WTC11 (cell line): ENCODE data around the gene VSX1. TPM values are rescaled to one million over a fixed set of nuclear protein-coding genes. Genes with fewer than 3 reads are reported as not detected.

Experiments used
- ATAC-seq: fragments of 200-7000 bp; cut with Tn5 transposase; 2 replicates; pipeline ENCODE4 v1.10.0; 2021; ENCODE audit warnings: mild to moderate bottlenecking, moderate library complexity
- CTCF ChIA-PET: fragments of 300-600 bp; sonication (Branson Sonifier 250); formaldehyde crosslinking; loops from one replicate; lab custom pipeline; 2021; ENCODE audit warnings: antibody characterized with exemption; lab: Charles Lee
- POLR2A ChIA-PET: fragments of 350-600 bp; sonication (Branson Sonifier 250); formaldehyde crosslinking; loops from one replicate; lab custom pipeline; 2021; ENCODE audit warnings: antibody characterized with exemption; lab: Charles Lee
- DNase-seq: peaks from one replicate; pipeline ENCODE4 v3.0.0; 2021; ENCODE audit warnings: low spot score
- H3K27ac Mint-ChIP-seq: 2 replicates; pipeline ENCODE4 v1.8.0; 2021; ENCODE audit warnings: mixed read lengths
- H3K27me3 Mint-ChIP-seq: 2 replicates; pipeline ENCODE4 v1.8.0; 2021; ENCODE audit warnings: low read depth, mild to moderate bottlenecking, moderate library complexity, mixed read lengths
- H3K36me3 Mint-ChIP-seq: 2 replicates; pipeline ENCODE4 v1.8.0; 2021; ENCODE audit warnings: mixed read lengths
- H3K4me1 Mint-ChIP-seq: 2 replicates; pipeline ENCODE4 v1.8.0; 2022; ENCODE audit warnings: mixed read lengths
- H3K4me3 Mint-ChIP-seq: 2 replicates; pipeline ENCODE4 v1.8.0; 2021; ENCODE audit warnings: mild to moderate bottlenecking, moderate library complexity, mixed read lengths
- H3K9me3 Mint-ChIP-seq: 2 replicates; pipeline ENCODE4 v1.8.0; 2021; ENCODE audit warnings: mixed read lengths
- ATF1 ChIP-seq: sonication (generic); formaldehyde crosslinking; IDR thresholded peaks from 2 replicates; pipeline ENCODE4 v1.8.1; 2023; ENCODE audit warnings: mild to moderate bottlenecking, moderate library complexity, missing genetic modification reagents
- ATF2 ChIP-seq: sonication (generic); formaldehyde crosslinking; IDR thresholded peaks from 2 replicates; pipeline ENCODE4 v1.8.1; 2022; ENCODE audit warnings: low read depth, missing genetic modification reagents, borderline replicate concordance
- ETV6 ChIP-seq: sonication (generic); formaldehyde crosslinking; IDR thresholded peaks from 2 replicates; pipeline ENCODE4 v1.8.1; 2022; ENCODE audit warnings: mild to moderate bottlenecking, missing genetic modification reagents
- FOXJ3 ChIP-seq: sonication (generic); formaldehyde crosslinking; IDR thresholded peaks from 2 replicates; pipeline ENCODE4 v1.9.0; 2021; ENCODE audit warnings: missing genetic modification reagents, mild to moderate bottlenecking, borderline replicate concordance
- FOXP4 ChIP-seq: sonication (generic); formaldehyde crosslinking; IDR thresholded peaks from 2 replicates; pipeline ENCODE4 v1.8.0; 2022; ENCODE audit warnings: mild to moderate bottlenecking, missing genetic modification reagents
- GABPB1 ChIP-seq: sonication (generic); formaldehyde crosslinking; IDR thresholded peaks from 2 replicates; pipeline ENCODE4 v1.8.1; 2023; ENCODE audit warnings: mild to moderate bottlenecking, missing genetic modification reagents
- GRHL2 ChIP-seq: fragments of 250-450 bp; sonication (Bioruptor Pico); IDR thresholded peaks from 2 replicates; pipeline ENCODE4 v1.8.0; 2022; ENCODE audit warnings: mild to moderate bottlenecking, moderate library complexity; ENCODE audit not compliant: insufficient replicate concordance, severe bottlenecking
- GTF2I ChIP-seq: fragments of 250-450 bp; sonication (Bioruptor Pico); conservative IDR thresholded peaks from 2 replicates; pipeline ENCODE4 v1.4.0; 2021; ENCODE audit warnings: mild to moderate bottlenecking
- JAZF1 ChIP-seq: fragments of 250-450 bp; sonication (Bioruptor Pico); IDR thresholded peaks from 2 replicates; pipeline ENCODE4 v1.9.0; 2021; ENCODE audit warnings: moderate library complexity, mild to moderate bottlenecking, inconsistent platforms
- JUN ChIP-seq: sonication (generic); formaldehyde crosslinking; IDR thresholded peaks from 2 replicates; pipeline ENCODE4 v1.8.0; 2023; ENCODE audit warnings: mild to moderate bottlenecking, missing genetic modification reagents
- KAT7 ChIP-seq: sonication (generic); formaldehyde crosslinking; IDR thresholded peaks from 2 replicates; pipeline ENCODE4 v1.8.1; 2023; ENCODE audit warnings: missing genetic modification reagents, mild to moderate bottlenecking, borderline replicate concordance
- NFATC4 ChIP-seq: fragments of 250-450 bp; sonication (Bioruptor Pico); IDR thresholded peaks from 2 replicates; pipeline ENCODE4 v1.9.0; 2021; ENCODE audit warnings: mild to moderate bottlenecking
- NR1H2 ChIP-seq: sonication (generic); formaldehyde crosslinking; IDR thresholded peaks from 2 replicates; pipeline ENCODE4 v1.9.0; 2021; ENCODE audit warnings: mild to moderate bottlenecking, moderate library complexity, missing genetic modification reagents
- OVOL2 ChIP-seq: fragments of 250-450 bp; sonication (Bioruptor Pico); IDR thresholded peaks from 2 replicates; pipeline ENCODE4 v1.9.0; 2021; ENCODE audit warnings: mild to moderate bottlenecking, borderline replicate concordance
- PRDM15 ChIP-seq: sonication (generic); formaldehyde crosslinking; IDR thresholded peaks from 2 replicates; pipeline ENCODE4 v1.8.0; 2022; ENCODE audit warnings: missing genetic modification reagents
- SOX15 ChIP-seq: fragments of 250-450 bp; sonication (Bioruptor Pico); IDR thresholded peaks from 2 replicates; pipeline ENCODE4 v1.9.0; 2021; ENCODE audit warnings: mild to moderate bottlenecking
- TEAD4 ChIP-seq: sonication (generic); formaldehyde crosslinking; IDR thresholded peaks from 2 replicates; pipeline ENCODE4 v1.8.0; 2022; ENCODE audit warnings: mild to moderate bottlenecking, missing genetic modification reagents
- ZNF232 ChIP-seq: sonication (generic); formaldehyde crosslinking; IDR thresholded peaks from 2 replicates; pipeline ENCODE4 v1.8.0; 2022; ENCODE audit warnings: mild to moderate bottlenecking, missing genetic modification reagents
- total RNA-seq: library from RNA; stranded (reverse); gene quantifications from 3 replicates; pipeline ENCODE4 v1.2.3, GENCODE V29; 2021
- TF ChIP-seq, protein P1 (sequence below): fragments of 200-600 bp; IDR thresholded peaks from 2 replicates; pipeline ENCODE4 v1.8.0; 2022; ENCODE audit warnings: antibody characterized with exemption
- TF ChIP-seq, protein P2 (sequence below): fragments of 250-450 bp; sonication (Bioruptor Pico); IDR thresholded peaks from 2 replicates; pipeline ENCODE4 v2.1.2; 2022; ENCODE audit warnings: mild to moderate bottlenecking, moderate library complexity

Gene VSX1
- total RNA-seq, 1 experiment from 2014 or later = not detected

- ATAC-seq (no peak), DNase-seq (peak; percentile 8)
- no peak overlapping the region for H3K4me3 Mint-ChIP-seq
- H3K4me1 Mint-ChIP-seq = peaks cover 4% of the 10 kb centered on the region
- TF ChIP-seq SOX15 (CRISPR knock-in tag) (no peak), NFATC4 (CRISPR knock-in tag) (no peak), TEAD4 (CRISPR knock-in tag) (no peak), ETV6 (no peak), NR1H2 (CRISPR knock-in tag) (no peak)
- no peak overlapping the region for H3K27ac Mint-ChIP-seq
- H3K36me3 Mint-ChIP-seq = no peaks in the 10 kb centered on the region
- ChIA-PET CTCF (interaction anchor here (0.6 to 3.1 kb wide), 14 partner anchors 10 to 181 kb away, joined by 3 to 26 read pairs (median 6); partner anchors contain the start of gene PYGB), POLR2A (no interaction called here)
- peaks cover 9% of the 10 kb centered on the region for H3K27me3 Mint-ChIP-seq
- H3K9me3 Mint-ChIP-seq = no peaks in the 10 kb centered on the region
Observed at GRCh38 chr20:25066386-25066785, 15.6 kb downstream of the VSX1 start.

DNA sequence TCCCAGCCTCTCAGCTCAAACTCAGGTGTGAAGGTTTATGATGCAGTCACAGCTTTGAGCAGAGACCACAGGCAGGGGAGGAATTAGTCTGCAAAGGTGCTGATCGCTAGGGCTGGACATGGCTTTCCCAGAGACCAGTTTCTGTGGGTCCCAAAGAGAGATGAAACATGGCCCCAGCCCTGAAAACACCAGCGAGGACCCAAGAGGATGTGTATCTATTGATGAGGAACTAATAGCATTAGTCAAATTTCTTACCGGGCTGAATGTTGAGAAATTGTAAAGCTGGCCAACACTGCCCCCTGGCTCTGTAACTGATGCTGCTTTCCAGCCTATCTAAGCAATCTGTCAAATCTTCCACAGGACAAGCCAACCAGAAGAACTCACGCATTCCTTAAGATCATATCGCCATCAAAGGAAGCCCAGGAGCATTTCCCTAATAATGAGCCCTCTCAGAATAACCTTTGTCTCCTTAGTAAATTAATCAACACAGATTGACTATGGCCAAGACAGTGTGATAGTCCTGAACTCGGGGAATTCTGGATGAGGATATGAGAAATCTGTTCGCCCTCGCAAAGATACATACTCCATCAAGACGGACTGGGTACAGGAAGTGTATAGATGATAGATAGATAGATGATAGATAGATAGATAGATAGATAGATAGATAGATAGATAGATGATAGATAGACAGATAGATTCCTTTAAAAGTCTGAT, 16.2 kb downstream of the VSX1 start:
- DNase-seq (peak; percentile 57), ATAC-seq (peak; percentile 72)
- no peaks in the 10 kb centered on the region for H3K36me3 Mint-ChIP-seq
- no peak overlapping the region for H3K27ac Mint-ChIP-seq
- ChIA-PET POLR2A (no interaction called here), CTCF (interaction anchor here (0.6 to 3.1 kb wide), 18 partner anchors 9 to 182 kb away, joined by 3 to 26 read pairs (median 4); partner anchors contain the start of gene PYGB)
- H3K4me3 Mint-ChIP-seq = no peak overlapping the region
- peaks cover 15% of the 10 kb centered on the region for H3K27me3 Mint-ChIP-seq
- H3K4me1 Mint-ChIP-seq = peaks cover 3% of the 10 kb centered on the region; the same call in 1 of the 2 replicates
- TF ChIP-seq JUN (CRISPR knock-in tag) (no peak), KAT7 (CRISPR knock-in tag) (no peak), ZNF232 (CRISPR knock-in tag) (no peak), JAZF1 (no peak), FOXP4 (CRISPR knock-in tag) (no peak)
- TF ChIP-seq, protein P1, sequence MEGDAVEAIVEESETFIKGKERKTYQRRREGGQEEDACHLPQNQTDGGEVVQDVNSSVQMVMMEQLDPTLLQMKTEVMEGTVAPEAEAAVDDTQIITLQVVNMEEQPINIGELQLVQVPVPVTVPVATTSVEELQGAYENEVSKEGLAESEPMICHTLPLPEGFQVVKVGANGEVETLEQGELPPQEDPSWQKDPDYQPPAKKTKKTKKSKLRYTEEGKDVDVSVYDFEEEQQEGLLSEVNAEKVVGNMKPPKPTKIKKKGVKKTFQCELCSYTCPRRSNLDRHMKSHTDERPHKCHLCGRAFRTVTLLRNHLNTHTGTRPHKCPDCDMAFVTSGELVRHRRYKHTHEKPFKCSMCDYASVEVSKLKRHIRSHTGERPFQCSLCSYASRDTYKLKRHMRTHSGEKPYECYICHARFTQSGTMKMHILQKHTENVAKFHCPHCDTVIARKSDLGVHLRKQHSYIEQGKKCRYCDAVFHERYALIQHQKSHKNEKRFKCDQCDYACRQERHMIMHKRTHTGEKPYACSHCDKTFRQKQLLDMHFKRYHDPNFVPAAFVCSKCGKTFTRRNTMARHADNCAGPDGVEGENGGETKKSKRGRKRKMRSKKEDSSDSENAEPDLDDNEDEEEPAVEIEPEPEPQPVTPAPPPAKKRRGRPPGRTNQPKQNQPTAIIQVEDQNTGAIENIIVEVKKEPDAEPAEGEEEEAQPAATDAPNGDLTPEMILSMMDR = peak; percentile 48; the same call in 1 of the 2 replicates
- TF ChIP-seq, protein P2, sequence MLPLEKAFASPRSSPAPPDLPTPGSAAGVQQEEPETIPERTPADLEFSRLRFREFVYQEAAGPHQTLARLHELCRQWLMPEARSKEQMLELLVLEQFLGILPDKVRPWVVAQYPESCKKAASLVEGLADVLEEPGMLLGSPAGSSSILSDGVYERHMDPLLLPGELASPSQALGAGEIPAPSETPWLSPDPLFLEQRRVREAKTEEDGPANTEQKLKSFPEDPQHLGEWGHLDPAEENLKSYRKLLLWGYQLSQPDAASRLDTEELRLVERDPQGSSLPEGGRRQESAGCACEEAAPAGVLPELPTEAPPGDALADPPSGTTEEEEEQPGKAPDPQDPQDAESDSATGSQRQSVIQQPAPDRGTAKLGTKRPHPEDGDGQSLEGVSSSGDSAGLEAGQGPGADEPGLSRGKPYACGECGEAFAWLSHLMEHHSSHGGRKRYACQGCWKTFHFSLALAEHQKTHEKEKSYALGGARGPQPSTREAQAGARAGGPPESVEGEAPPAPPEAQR (CRISPR knock-in tag) = no peak
- no peaks in the 10 kb centered on the region for H3K9me3 Mint-ChIP-seq

DNA sequence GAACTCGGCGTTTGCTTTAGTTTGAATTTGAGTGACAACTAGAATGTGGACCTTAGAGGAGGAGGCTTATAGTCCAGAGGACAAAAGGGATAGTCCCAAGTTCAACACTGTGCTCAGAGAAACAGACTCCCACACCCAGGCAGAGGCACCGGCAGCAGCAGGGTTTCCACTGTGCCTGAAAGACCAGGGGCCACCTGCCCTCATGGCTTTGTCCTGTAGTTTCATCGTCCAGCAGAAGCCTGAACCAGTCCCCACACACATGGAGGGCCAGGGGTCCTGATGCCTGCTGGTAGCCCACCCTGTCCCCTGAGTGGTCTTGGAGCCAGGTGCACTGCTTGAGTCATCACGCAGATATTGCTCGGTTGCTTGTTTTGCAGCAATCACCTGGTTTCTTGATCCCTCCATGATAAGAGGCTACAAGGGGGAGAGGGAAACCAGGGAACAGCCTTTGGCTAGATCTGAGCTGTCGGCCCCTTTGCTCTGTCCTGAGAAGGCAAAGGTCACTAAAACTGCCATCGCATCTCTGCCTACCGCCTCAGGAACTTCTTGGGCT, 16.8 kb downstream of the VSX1 start:
- ChIA-PET CTCF (interaction anchor here (0.6 to 3.1 kb wide), 17 partner anchors 8 to 183 kb away, joined by 3 to 26 read pairs (median 5); partner anchors contain the start of gene PYGB), POLR2A (no interaction called here)
- H3K27ac Mint-ChIP-seq = no peak overlapping the region
- DNase-seq (peak; percentile 5), ATAC-seq (no peak)
- TF ChIP-seq GABPB1 (CRISPR knock-in tag) = no peak
- no peak for TF ChIP-seq FOXJ3 (CRISPR knock-in tag)
- TF ChIP-seq ATF1 (CRISPR knock-in tag) = no peak
- no peak for TF ChIP-seq GTF2I (CRISPR knock-in tag)
- TF ChIP-seq PRDM15 = no peak
- TF ChIP-seq OVOL2 = no peak
- TF ChIP-seq ATF2 (CRISPR knock-in tag) = no peak
- TF ChIP-seq GRHL2 (CRISPR knock-in tag) = no peak
- no peaks in the 10 kb centered on the region for H3K9me3 Mint-ChIP-seq
- peaks cover 3% of the 10 kb centered on the region; the same call in 1 of the 2 replicates for H3K4me1 Mint-ChIP-seq
- H3K4me3 Mint-ChIP-seq = no peak overlapping the region
- H3K27me3 Mint-ChIP-seq = peaks cover 21% of the 10 kb centered on the region
- H3K36me3 Mint-ChIP-seq = no peaks in the 10 kb centered on the region
